ENCODE measurements around the gene TRIB2. TPM values are rescaled to one million over a fixed set of nuclear protein-coding genes. Genes with fewer than 3 reads are reported as not detected.

Gene TRIB2
- total RNA-seq, 4 donors from 2014 or later, result 23.8 to 83.6 (median 40.1) TPM

DNA sequence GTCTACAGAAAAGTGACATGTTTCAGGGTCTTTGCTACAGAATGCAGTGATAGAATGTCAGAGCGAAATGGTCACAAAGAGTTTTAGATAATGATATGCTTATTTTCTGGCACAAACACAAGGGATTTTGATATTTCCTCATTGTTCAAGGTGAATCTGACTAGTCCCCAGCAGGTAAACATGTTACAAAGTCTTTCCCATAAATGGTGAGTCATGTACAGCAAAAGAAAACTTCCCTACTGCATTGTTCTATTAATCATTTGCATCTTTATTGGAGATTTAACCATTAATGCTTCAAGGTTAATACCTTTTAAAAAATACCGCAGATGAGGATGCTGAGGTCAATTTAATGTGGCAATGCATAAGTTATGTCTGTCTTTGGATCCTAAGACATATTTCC is 19.1 kb upstream of the TRIB2 start:
- Histone ChIP-seq H3K4me3 (no peak overlapping the region), H3K27me3 (no peaks in the 10 kb centered on the region), H3K4me1 (no peaks in the 10 kb centered on the region), H3K27ac (no peak overlapping the region), H3K36me3 (no peaks in the 10 kb centered on the region), H3K9me3 (no peaks in the 10 kb centered on the region)
- TF ChIP-seq CTCF (IDR thresholded peaks at IDR 0.05) (no peak), POLR2A (IDR thresholded peaks at IDR 0.05) (no peak)
- intact Hi-C loops (cut with DNase I; ENCODE audit: low total_unique reads), result no loop called here
- DNase-seq, result no peak

DNA sequence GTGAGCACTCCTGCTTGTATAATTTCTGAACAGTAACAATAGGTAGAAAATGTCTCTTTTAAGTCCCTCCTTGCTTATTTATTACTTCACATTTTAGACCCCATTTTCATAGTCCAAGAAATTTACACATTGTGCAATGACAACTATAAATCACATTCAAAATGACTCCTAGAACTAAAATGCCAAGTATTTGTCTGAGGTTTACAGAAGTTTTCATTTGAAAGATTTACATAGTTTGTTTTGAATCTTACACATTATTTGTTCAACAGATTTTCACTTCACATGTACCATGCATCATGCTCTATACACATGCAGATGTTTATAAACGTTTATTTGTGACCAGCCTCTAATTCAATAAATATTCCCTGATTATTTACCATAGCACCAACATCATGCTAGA is 15.7 kb upstream of the TRIB2 start:
- no peaks in the 10 kb centered on the region for H3K9me3 ChIP-seq
- no peak overlapping the region for H3K27ac ChIP-seq
- intact Hi-C loops (cut with DNase I; ENCODE audit: low total_unique reads), result loop anchor here (10.0 kb wide), 1 partner anchor 376 kb away; no protein-coding TSS in a partner anchor
- no peaks in the 10 kb centered on the region for H3K27me3 ChIP-seq
- no peaks in the 10 kb centered on the region for H3K36me3 ChIP-seq
- TF ChIP-seq CTCF (IDR thresholded peaks at IDR 0.05) (no peak), POLR2A (IDR thresholded peaks at IDR 0.05) (no peak)
- no peak overlapping the region for H3K4me3 ChIP-seq
- DNase-seq, result no peak
- peaks cover 0 to 3% of the 10 kb centered on the region in 2 donors for H3K4me1 ChIP-seq

DNA sequence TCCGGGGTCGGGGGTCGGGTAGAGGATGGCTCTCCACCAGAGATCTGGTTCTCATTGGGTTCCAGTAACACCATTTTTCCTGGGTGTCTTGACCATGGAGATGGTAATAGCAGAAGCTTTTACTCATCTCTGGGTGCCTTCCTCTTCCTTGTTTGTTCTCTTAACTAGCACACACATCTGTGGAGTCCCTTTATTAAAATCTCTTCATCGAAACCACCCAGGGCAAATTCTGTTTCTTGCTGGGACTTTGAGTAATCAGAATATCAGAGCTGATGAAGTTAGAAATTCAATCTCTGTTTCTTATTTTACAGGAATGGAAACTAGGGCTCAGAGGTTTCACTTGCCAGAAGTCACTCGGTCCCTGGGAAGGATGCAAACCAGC is 15.0 kb upstream of the TRIB2 start:
- TF ChIP-seq CTCF (IDR thresholded peaks at IDR 0.05), result no peak
- no peak for TF ChIP-seq POLR2A (IDR thresholded peaks at IDR 0.05)

GRCh38 chr2:12702168-12703121 is 14.3 kb upstream of the TRIB2 start:
- peak overlapping the region in 1 of 2 donors; percentile 36 for H3K27ac ChIP-seq
- intact Hi-C loops (cut with DNase I; ENCODE audit: low total_unique reads), result loop anchor here (10.0 kb wide), 1 partner anchor 378 kb away; no protein-coding TSS in a partner anchor
- H3K4me1 ChIP-seq, result peaks cover 0 to 3% of the 10 kb centered on the region in 2 donors
- H3K36me3 ChIP-seq, result no peaks in the 10 kb centered on the region
- H3K4me3 ChIP-seq, result no peak overlapping the region
- no peak for TF ChIP-seq CTCF (IDR thresholded peaks at IDR 0.05)
- no peak for TF ChIP-seq POLR2A (IDR thresholded peaks at IDR 0.05)
- peak; percentile 46 to 53 for DNase-seq
- no peaks in the 10 kb centered on the region for H3K27me3 ChIP-seq
- no peaks in the 10 kb centered on the region for H3K9me3 ChIP-seq

More for the DNA sequence above, 15.0 kb upstream of the TRIB2 start:
- Histone ChIP-seq H3K9me3 (no peaks in the 10 kb centered on the region), H3K4me3 (no peak overlapping the region), H3K27ac (no peak overlapping the region), H3K36me3 (no peaks in the 10 kb centered on the region), H3K27me3 (no peaks in the 10 kb centered on the region), H3K4me1 (peaks cover 0 to 3% of the 10 kb centered on the region in 2 donors)
- DNase-seq, result no peak
- intact Hi-C loops (cut with DNase I; ENCODE audit: low total_unique reads), result loop anchor here (10.0 kb wide), 1 partner anchor 377 kb away; no protein-coding TSS in a partner anchor

DNA sequence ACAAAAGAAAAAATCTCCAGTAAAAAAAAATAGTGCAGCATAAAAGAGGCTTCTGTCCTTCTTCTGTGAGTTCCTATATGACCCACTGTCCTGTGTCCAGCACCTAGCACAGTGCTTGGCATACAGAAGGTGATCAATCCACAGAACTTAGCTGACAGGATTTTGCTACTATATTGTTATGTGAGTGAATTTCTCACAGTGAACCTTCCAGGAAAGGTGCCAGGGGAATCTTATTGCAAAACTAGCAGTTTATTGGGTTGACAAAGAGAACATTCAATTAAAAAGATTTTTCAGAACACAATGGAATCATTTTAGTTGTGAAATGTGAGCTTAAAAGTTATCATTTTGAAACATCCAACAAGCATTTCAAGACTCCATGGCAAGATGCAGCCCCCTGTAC is 12.4 kb upstream of the TRIB2 start:
- H3K9me3 ChIP-seq, result no peaks in the 10 kb centered on the region
- H3K27me3 ChIP-seq, result no peaks in the 10 kb centered on the region
- intact Hi-C loops (cut with DNase I; ENCODE audit: low total_unique reads), result loop anchor here (10.0 kb wide), 1 partner anchor 380 kb away; no protein-coding TSS in a partner anchor
- TF ChIP-seq CTCF (IDR thresholded peaks at IDR 0.05) (no peak), POLR2A (IDR thresholded peaks at IDR 0.05) (no peak)
- DNase-seq, result no peak
- no peaks in the 10 kb centered on the region for H3K36me3 ChIP-seq
- no peak overlapping the region for H3K4me3 ChIP-seq
- H3K4me1 ChIP-seq, result peaks cover 0 to 3% of the 10 kb centered on the region in 2 donors
- no peak overlapping the region for H3K27ac ChIP-seq

Measured in uterus (tissue), 4 donors.